ENCODE results near the gene PHLPP1.
"Not testable (repeated sequence)": the region's sequence is repeated elsewhere in the genome, so short reads cannot be mapped to it uniquely, and the experiment has no call there.

PHLPP1 gene

DNA sequence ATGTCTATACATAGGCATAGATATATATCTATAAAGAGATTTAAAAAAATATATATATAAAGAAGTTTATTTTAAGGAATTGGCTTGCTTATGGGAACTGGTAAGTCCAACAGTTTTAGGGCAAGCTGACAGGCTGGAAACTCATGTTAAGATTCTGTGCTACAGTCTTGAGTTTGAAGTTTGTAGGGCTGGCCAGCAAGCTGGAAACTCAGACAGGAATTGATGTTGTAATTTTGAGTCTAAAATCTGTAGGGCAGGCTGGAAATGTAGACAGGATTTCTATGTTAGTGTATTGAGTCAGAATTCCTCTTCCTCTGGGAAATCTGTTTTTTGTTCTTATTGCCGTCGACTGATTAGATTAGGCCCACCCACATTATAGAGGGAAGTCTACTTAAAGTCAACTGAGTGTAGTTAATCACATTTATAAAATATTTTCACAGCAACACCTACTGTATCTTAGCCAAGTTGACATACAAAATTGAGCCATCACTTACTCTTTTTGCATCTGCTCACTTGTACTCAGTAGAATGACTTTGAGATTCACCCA, 60.8 kb downstream of the PHLPP1 start:
- no peak for DNase-seq

DNA sequence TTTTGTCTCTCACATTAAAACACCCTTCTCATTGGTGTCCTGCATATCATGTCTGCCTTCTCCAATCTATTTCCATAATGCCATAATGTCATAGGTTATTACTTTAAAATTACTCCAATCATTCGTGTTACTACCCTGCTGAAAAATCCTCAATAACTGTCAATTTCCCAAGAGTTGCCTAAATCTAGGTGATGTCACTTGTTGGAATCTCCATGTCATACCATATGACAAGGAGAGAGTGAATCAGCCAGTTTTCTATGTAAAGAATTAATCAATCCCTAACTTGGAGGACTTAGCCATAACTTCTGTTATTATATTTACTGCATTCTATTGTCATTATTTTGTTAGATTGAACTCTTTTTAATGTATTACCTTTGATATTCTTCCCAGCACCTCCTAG, 62.5 kb downstream of the PHLPP1 start:
- no peak for DNase-seq

- DNase-seq, result no peak
Measured at GRCh38 chr18:62778976-62779869, 63.9 kb downstream of the PHLPP1 start.

- DNase-seq, result no peak
Measured at GRCh38 chr18:62781262-62781661, 65.9 kb downstream of the PHLPP1 start.

DNA sequence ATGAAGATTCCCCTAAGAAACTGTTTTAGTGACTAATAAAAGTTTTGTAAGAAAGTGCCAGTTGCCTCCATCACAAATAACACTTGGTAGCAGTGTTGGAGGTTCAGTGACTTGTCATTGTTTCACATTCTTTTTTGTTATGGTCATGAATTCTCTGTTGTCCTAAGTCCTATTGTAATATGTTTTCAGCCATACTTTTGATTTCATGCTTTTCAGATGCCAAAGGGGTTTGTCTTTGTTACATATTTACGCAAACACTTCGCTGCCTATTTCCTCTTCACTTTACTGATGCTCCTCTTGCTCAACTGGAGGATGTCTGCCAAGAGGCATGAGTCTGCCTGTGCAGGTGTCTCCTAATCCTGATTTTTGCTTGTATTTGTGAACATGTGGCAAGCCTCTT, 66.6 kb downstream of the PHLPP1 start:
- no peak for DNase-seq

DNA sequence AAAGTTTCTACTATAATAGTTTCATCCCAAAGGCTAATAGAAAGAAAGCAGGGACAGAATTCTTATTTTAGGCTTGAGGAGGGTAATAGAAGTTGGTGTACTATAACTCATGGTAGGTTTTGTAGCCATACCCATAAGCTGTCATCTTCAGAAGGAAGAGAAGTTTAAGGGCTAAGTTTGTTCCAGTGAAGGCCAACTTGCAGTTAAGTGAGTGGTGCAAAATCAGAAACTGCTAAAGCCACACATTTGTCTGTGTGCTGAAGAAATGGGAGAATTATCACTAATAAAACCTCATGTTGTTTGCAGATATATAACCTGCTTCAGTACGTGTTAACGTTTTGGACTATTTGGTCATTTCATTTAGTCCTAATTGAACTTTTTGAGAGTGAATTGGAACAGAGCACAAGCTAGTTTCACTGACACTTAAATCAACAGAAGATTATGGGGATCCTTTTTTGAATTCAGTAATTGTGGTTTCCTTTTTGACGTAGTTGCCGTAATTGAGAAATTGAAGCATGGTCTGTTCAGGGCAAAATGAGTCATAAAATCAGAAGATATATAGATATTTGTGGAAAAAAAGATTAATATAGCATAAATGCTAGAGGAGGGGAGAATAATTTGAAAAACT, 69.1 kb downstream of the PHLPP1 start:
- peak in 1 of 5 donors; percentile 72 for DNase-seq

DNA sequence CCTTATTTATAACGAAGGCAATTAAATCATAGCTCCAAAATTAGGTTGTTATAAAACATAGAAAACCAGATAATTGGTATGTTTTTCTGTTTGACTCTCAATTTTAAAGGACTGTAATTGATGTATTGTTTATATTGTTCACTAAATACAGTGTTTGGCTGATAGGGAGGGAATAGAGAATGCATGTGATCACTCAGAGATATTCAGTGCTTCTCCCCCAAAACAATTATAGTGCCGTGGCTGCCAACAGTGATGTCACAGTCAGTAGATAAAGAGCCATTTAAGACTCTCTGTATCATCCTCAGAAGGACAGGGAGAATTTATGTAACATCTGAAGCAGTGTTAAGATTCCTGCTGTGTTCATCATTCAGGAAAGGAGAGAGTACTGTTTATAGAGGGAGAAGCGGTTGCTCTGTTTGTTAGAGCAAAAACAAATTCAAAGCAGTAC, 69.6 kb downstream of the PHLPP1 start:
- no peak for DNase-seq

DNA sequence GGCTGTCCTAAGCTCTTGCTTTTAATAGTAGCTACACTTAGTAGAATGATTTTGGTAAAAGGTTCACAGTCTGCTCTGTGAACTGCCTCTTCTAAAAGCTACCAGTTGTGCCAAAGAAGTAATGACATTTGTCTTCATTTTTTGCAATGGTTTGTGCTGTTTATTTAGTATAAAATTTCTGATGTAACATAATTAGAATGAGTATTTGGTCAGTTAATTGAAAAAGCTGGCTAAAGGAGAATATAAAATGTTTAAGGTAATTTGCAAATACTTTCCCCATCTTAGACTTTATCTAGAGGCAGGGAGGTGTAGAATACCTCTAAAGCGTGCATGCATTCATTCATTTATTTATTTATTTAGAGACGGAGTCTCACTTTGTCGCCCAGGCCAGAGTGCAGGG, 71.3 kb downstream of the PHLPP1 start:
- DNase-seq, result no peak

DNA sequence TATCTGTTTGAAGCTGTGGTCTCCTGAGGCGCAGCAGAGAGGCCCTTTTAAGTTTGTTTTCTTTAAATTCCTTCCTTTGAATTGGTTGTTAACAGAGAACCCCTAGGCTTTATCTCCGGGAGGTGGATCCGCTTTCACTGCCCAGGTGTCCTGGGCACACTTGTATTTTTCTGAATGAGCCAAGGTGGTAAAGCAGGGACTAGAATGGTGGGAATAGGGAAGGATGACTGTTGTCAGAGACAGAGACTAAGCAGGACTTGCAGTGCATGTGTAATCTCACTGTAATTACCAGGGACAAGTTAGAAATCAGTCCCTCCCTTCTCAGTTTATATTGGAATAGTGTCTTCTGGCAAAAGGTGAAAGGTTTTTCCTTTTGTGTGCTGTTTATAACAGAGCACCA, 72.8 kb downstream of the PHLPP1 start:
- no peak for DNase-seq

DNA sequence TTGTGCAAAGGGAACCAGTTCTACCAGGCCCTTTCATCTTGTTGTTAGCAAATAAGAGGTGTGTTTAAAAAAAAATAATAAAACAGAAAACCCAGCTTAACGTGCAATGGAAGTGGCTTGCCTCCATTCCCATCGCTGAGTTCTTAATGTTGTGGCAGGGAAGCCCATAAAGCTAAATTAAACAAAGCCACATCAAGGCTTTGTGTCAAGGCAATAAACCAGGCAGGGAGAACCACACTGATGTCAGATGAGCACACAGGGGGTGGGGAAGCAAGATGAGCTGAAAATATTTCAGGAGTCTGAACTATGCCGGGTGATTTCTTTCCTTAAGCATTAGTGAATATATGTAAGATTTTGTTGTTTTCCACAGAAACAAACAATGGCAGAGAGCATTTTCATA, 73.5 kb downstream of the PHLPP1 start:
- DNase-seq, result no peak

DNA sequence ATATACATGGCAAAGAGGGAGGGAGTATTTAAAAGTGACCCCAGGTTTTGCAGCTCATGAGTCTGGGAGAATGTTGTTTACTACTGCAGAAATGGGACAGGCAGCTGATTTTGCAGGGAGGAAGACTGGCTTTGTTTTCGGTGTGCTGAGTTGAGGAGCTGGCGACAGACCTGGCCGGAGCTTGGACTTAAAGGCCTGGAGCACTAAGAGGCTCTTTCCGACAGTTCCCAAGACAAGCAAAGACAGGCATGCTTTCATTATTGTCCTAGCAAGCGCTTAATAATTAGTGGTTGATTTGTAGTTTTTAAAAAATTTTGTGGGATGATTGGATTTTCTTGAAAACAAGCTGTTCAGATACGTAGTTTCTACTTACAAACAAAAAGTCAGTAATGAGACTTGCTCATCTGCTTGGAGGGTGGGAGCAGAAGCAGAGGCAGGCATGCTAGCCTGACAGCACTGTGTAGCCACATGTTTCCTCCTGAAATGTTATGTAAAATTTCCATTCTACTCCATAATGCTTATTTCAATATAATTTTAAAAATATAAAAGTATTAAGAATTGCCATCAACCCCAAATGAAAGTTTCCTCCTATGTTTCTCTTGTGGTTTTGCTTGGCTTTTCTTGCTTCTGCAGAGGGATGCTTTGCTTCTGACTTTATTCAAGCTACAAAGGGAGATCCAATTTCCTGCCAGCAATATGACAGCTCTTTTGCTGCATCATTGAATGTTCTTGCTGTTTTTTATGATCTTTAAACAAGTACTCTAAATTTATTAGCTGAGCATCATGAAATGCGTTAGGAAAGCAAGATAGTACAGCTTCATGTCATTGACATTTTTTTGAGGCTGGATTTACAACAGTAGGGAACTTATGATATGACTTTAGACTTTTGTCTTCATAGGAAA, 75.8 kb downstream of the PHLPP1 start:
- no peak for DNase-seq

DNA sequence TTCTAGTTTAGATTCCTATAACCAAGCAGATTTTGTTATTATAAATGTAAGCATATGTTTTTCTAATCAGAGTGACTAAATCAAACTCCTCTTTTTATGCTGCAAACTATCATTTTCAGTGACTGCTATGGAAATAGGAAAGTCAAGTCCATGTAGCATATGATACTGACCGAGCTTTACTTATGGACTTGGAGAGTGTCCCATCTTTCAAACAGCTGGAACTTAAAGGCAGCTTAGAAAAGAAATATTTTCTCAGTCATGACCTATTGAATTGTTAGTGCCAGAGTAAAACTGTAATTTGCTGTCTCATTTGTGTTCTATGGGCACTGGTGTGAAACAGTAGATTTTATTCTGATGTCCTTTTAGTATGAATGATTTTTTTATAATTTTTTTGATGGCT, 76.7 kb downstream of the PHLPP1 start:
- DNase-seq, result no peak

- no peak for DNase-seq
Measured at GRCh38 chr18:62795813-62796212, 80.5 kb downstream of the PHLPP1 start.

GRCh38 chr18:62796216-62796621, 80.9 kb downstream of the PHLPP1 start:
- no peak for DNase-seq

GRCh38 chr18:62797329-62797728, 82.0 kb downstream of the PHLPP1 start:
- no peak for DNase-seq

- no peak for DNase-seq
Measured at GRCh38 chr18:62799977-62800376, 84.6 kb downstream of the PHLPP1 start.

DNA sequence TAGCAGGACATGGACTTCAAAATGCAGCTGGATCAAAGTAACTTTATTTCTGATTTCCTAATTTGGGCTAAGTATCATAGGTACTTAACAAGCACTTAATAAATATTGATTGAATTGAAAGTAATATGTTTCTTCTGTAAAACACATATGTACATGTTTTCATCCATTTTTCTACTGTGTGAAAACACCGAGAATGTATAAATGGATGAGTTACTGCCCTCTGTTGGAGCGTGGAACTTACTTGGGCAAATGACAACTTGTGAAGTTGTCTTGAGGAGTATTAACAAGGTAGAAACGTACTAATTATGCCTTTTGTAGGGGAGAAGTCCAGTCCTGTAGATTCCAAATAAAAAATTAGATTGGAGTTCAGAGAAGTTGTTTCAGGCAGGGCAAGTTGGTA, 87.2 kb downstream of the PHLPP1 start:
- no peak for DNase-seq

GRCh38 chr18:62807396-62807795, 92.1 kb downstream of the PHLPP1 start:
- DNase-seq, result no peak

DNA sequence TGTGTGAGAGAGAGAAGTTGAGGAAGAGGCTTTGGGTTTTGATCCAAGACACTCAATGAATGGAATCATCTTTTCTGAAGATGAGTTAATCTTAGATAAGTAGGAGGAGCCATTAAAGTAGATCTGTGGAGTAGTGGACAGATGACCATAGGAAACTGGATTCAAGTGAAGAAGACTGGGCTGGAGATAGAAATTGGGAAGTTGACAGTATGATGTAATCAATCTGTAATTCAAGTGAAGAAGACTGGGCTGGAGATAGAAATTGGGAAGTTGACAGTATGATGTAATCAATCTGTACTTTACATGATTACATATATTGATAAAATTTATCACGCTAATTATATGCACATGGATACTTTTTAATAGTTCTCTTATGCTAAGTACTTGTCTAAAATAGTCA, 92.8 kb downstream of the PHLPP1 start:
- no peak for DNase-seq

- DNase-seq, result not testable (repeated sequence)
Measured at GRCh38 chr18:62809445-62809844, 94.1 kb downstream of the PHLPP1 start.

GRCh38 chr18:62809900-62810299, 94.6 kb downstream of the PHLPP1 start:
- DNase-seq, result no peak

DNA sequence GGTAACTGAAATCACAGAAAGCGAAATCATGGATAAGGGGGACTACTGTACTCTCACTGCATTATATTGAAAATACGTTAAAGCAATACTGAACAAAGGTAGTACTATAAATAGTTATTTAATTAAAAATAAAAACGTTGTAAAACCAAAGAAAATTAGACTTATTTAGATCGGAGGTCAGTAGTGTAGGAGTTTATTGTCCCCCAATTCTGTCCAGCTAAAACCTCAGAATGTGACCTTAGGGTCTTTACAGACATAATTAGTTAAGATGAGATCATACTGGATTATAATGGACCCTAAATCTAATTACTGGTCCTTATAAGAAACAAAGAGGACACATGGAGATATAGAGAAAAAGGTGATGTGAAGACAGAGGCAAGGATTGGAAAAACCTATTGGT, 95.3 kb downstream of the PHLPP1 start:
- no peak for DNase-seq

- DNase-seq, result no peak
Measured at GRCh38 chr18:62811674-62812073, 96.3 kb downstream of the PHLPP1 start.
